Measurements from ENCODE around the gene DOCK4.

DOCK4 gene

GRCh38 chr7:112036071-112036470, 170.1 kb downstream of the DOCK4 start:
- no peak for DNase-seq

GRCh38 chr7:112031689-112032088, 174.5 kb downstream of the DOCK4 start:
- no peak for DNase-seq

GRCh38 chr7:112025556-112025955, 180.6 kb downstream of the DOCK4 start:
- DNase-seq: no peak

- no peak for DNase-seq
These were observed 182.4 kb downstream of the DOCK4 start for GRCh38 chr7:112023786-112024185.

- no peak for DNase-seq
These were observed 182.9 kb downstream of the DOCK4 start for GRCh38 chr7:112023282-112023681.

GRCh38 chr7:112022128-112022527, 184.1 kb downstream of the DOCK4 start:
- DNase-seq: no peak

- DNase-seq: no peak
These were observed 184.7 kb downstream of the DOCK4 start for GRCh38 chr7:112021379-112022044.

- DNase-seq: no peak
These were observed 185.4 kb downstream of the DOCK4 start for GRCh38 chr7:112020800-112021199.

GRCh38 chr7:112019932-112020331, 186.3 kb downstream of the DOCK4 start:
- no peak for DNase-seq

GRCh38 chr7:112018305-112019030, 187.7 kb downstream of the DOCK4 start:
- DNase-seq: no peak

GRCh38 chr7:112015146-112015545, 191.1 kb downstream of the DOCK4 start:
- no peak for DNase-seq

GRCh38 chr7:112014347-112014746, 191.9 kb downstream of the DOCK4 start:
- no peak for DNase-seq

GRCh38 chr7:112013274-112013673, 192.9 kb downstream of the DOCK4 start:
- DNase-seq: no peak

- DNase-seq: no peak
These were observed 194.0 kb downstream of the DOCK4 start for GRCh38 chr7:112012242-112012641.

- DNase-seq: no peak
These were observed 195.2 kb downstream of the DOCK4 start for GRCh38 chr7:112010994-112011393.

- DNase-seq: no peak
These were observed 196.1 kb downstream of the DOCK4 start for GRCh38 chr7:112010109-112010508.

- DNase-seq: no peak
These were observed 197.1 kb downstream of the DOCK4 start for GRCh38 chr7:112009081-112009480.

GRCh38 chr7:112007185-112007584, 199.0 kb downstream of the DOCK4 start:
- DNase-seq: no peak

GRCh38 chr7:112006071-112006470, 200.1 kb downstream of the DOCK4 start:
- DNase-seq: no peak

GRCh38 chr7:112005205-112005775, 200.9 kb downstream of the DOCK4 start:
- no peak for DNase-seq

- no peak for DNase-seq
These were observed 204.9 kb downstream of the DOCK4 start for GRCh38 chr7:112001091-112001826.

GRCh38 chr7:111998326-111998725, 207.9 kb downstream of the DOCK4 start:
- no peak for DNase-seq

- DNase-seq: no peak
These were observed 208.7 kb downstream of the DOCK4 start for GRCh38 chr7:111997546-111997945.

- no peak for DNase-seq
These were observed 213.6 kb downstream of the DOCK4 start for GRCh38 chr7:111992601-111993000.
